HG03460 (cell line): ENCODE results near the gene SZT2.
"Not testable (repeated sequence)": the region's sequence is repeated elsewhere in the genome, so short reads cannot be mapped to it uniquely, and the experiment has no call there.

Source experiments
- ATAC-seq: cut with Tn5 transposase; IDR thresholded peaks from one replicate; pipeline ENCODE4 v1.9.1; 2021; ENCODE audit not compliant: unreplicated experiment

The SZT2 gene

DNA sequence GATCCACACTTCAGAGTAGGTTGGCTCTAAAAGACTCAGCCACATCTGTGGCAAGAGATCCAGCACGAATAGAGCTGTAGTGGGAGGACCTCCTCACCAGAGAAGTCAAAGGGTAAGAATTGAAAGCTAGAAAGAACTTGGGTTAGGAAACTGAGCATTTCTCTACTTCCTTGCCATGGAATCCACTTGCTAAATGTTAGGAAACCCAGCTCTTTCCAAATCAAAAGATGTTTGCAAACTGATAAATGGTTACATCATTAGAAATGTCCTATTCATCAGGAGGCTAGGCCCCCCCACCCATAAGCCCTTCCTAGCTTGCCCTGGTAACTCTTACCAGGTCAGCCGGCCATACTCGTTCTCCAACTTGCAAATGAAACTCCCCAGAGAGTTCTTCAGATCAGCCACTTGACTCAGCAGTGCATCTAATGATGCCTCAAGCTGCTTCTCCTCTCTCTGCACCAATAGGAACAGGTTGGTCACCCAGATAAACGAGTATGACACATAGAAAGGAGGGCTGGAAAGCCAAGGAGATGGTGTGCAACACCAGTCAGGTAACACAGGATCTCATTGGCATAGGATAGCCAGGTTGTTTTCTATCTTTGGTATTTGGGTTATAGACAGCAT lies 1.6 kb upstream of the SZT2 start:
- ATAC-seq = no peak

DNA sequence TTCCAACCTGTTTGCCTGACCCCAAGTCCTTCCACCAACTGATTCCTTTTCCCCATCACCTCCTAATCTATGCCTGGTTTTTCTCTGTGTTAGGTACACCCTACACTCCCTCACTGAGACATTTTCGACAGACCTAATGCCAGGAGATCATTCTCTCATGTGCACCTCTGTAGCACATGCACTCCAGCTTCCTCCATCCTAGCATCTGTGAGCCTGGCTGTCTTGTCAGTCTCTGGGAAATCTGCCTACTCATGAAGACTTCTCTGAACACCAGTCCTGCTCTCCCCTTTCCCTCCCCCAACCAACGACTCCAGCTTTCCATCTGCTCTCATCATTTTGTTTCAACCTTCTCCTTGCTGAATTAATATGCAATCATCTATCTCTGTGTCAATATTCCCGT lies 1.1 kb upstream of the SZT2 start:
- no peak for ATAC-seq

DNA sequence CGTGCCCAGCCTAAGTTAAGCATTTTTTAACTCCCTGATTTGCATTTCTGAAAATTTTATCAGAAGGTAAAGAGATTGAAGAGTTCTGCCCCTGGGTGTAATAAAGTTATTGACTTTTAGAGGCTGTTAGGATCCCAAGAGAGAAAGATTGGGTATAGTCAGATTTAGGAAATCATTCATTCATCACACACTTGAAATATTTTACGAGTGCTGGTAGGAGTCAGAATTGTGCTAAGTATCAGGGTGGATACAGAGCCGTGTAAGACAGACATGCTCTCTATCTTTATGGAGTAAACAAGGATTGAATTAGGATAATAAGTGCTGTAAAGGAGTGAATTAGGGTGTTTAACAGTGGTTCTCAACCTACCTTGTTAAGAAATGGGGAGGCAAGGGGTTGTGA lies 3.0 kb downstream of the SZT2 start:
- no peak for ATAC-seq

DNA sequence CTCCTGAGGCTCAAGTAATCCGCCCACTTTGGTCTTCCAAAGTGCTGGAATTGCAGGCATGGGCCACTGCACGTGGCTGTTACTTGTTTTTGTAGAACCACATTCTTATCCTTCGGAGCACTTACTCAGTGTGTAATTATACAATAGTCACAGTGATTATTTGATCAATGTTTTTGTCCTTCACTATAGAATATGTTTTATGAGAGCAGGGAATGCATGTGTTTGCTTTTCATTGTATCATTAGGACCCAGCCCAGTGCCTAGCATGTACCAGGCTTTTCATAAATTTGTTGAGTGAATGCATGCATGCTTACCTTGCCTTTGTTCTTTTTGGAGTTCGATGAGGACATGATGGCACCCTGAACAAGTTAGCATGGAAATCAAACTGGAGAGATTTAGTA lies 5.8 kb downstream of the SZT2 start:
- ATAC-seq = no peak

DNA sequence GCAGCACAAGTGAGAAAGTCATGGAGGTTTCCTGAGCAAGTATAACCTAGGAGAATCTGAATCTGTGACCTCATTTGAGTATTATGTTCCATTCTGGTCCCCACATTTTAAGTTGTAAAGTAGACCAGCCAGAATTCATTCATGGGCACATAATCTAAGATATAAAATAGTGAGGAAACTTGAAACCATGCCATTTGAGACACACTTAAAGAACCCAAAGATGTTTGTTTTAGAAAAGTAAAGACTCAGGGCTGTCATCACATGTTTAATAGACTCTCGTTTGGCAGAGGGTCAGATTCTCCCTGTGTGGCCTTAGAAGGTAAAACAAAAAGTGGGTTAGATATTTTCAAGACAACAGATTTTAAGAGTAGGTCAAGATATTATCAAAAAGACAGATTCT lies 6.4 kb downstream of the SZT2 start:
- no peak for ATAC-seq

DNA sequence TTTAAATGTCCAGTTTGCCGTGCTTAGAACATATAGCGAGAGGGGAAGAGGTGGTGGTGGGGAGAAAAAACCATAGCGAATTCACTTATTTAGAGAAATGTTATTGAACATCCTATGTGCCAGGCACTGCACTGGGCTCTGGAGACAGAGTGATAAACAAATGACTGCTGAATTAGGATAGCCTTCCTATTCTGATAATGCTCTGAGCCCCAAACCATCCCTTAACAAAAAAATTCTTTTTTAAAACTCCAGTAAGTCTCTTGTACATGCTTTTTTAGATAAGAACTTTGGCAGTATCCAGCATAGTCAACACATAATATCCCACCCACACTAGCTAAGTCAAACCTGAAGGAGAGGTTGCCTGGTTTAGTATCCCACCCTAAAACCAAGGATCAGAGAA lies 8.5 kb downstream of the SZT2 start:
- no peak for ATAC-seq

DNA sequence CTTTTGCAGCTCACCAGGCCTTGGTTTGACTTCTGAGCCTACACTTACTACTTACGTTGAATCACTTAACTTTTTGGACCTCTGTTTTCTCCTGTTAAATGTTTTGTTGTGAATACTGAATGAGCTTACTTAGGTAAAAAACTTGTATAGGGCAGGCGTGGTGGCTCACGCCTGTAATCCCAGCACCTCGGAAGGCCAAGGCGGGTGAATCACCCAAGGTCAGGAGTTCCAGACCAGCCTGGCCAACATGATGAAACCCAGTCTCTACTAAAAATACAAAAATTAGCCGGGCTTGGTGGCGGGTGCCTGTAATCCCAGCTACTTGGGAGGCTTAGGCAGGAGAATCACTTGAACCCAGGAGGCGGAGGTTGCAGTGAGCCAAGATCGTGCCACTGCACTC lies 10.7 kb downstream of the SZT2 start:
- not testable (repeated sequence) for ATAC-seq

DNA sequence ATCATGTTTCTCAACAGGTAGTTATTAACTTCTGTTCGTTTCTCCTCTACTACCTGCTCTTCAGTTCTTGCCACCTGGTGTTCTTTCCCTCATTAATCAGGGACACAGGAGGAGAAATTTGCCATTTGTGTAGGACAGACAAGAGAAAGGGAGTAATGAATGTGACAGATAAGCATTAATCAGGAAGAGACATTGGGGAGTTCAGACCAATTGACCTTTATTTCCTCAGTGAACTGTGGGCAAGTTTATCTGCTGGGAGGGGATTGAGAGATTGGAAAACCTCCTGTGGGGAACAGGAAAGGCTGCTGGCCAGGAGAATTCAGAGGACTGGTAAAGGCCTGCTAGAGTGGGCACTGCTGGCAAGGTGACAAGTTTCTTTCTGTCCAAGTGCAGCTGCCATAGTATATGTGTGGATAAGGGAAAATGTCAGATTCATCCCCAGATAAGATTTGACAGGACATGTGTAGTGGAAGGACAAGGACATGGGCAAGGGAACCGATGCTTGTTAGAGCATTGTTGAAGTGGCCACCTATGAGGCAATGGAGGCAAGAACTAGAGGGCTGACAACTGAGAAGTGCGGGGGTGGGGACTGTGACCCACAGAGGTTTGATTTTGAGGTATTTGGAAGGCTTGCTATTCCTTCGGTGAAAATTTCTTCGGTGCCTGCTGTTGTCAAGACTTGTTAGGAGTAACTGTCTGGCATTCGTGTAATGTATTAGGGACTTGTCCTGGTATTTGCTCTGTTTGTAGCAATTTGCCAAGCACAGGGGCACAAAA lies 12.6 kb downstream of the SZT2 start:
- no peak for ATAC-seq

DNA sequence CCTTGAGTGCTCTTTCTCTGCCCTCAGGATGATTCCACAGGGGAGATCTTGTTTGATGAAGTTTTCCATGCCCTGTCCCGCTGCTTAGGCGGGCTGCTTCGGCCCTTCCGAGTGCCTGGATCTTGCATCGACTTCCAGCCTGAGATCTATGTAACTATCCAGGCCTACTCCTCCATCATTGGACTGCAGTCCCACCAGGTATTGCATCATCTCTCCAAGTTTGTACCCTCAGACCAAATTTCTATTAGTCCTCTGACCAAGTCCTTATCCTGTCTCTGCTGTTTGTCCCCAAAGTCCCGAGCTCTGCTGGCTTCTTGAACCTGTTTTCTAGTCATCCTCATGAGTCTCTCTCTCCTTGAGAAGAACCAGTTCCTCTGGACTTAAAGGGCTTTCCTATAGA lies 14.7 kb downstream of the SZT2 start:
- ATAC-seq = no peak

DNA sequence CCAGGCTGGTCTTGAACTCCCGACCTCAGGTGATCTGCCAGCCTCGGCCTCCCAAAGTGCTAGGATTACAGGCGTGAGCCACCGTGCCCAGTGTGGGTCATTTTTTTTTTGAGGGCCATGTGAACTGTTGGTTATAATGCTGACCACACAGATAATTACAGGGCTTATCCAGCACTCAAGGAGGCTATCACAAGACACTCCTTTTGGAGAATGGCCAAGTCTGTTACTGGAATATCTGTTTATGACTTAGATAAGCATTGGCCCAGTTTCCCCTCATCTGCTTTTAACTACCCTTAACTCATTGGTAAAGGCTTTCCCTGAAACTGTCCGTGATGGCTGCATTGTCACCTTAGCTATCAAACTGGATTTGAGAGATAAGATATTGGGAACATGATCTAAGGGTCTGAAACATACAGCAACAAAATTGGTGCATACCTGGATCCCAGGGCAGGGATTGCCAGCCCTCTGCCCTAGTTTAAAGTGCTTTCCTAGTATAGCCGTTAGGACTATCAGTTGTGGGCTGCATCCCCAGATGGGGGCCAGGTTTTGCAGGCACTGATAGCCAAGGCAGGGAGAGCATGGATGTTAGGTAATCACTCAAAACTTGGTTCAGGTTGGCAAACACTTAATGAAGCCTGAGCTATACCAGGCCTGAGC lies 15.6 kb downstream of the SZT2 start:
- ATAC-seq = no peak

DNA sequence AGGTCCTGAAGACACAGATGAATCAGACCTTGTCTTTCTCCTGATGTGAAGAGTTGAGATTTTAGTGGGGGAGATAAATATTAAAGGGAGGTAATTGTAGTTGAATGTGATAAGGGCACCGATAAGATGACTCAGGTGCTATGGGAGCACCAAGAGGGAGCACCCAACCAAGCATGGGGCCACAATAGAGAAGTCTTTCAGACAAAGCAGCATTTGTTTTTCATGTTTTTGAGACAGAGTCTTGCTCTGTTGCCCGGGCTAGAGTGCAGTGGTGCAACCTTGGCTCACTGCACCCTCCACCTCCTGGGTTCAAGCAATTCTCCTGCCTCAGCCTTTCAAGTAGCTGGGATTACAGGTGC lies 16.2 kb downstream of the SZT2 start:
- ATAC-seq = no peak

DNA sequence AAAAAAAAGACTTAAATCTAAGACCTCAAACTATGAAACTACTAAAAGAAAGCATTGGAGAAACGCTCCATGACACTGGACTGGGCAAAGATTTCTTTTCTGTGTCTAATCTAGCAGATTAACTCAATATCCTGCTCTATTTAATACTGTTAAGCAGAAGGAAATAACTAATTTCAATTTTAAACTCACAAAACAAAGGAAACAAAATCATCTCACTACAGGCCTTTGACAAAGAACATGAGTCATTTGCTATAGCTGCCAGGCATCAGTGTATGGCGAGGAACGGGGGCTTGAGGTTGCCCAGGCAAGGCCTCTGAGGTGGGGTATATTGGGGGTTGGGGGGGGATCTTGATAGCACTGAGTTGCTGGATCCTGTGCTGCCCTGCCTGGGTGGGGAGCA lies 20.9 kb downstream of the SZT2 start:
- ATAC-seq = no peak

DNA sequence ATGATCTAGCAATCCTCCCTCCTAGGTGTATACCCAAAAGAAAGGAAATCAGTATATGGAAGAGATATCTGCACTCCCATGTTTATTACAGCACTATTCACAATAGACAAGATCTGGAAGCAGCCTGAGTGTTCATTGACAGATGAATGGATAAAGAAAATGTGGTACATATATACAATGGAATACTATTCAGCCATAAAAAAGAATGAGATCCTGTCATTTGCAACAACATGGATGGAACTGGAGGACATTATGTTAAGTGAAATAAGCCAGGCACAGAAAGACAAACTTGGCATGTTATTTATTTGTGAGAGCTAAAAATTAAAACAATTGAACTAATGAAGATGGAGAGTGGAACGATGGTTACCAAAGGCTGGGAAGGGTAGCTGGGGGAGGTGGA lies 23.7 kb downstream of the SZT2 start:
- ATAC-seq = not testable (repeated sequence)

DNA sequence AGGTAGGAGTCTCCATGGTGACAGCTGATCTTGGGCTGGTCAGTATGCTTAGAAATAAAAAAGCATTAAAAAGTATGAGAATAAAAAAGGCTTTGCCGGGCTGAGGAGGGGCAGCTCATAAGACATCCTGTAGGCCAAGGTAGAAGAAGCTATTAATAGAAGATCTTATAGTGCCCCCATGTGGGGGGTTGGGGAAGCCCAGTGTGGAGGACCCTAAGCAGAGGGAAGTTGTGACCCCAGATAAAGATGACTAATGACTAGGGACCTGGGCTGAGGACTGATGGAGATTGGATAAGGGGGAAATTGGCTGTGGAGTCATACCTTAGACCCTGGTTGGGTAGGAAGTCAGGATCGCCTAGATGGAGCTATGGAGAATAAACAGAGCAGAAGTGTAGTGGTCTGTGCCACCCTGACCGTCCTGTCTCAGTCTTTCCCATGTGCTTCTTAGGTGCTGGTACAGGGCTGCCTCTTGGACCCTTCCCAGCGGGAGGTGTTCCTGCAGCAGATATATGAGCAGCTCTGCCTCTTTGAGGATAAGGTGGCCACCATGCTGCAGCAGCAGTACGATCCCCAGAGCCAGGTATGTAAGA lies 25.0 kb downstream of the SZT2 start:
- no peak for ATAC-seq

DNA sequence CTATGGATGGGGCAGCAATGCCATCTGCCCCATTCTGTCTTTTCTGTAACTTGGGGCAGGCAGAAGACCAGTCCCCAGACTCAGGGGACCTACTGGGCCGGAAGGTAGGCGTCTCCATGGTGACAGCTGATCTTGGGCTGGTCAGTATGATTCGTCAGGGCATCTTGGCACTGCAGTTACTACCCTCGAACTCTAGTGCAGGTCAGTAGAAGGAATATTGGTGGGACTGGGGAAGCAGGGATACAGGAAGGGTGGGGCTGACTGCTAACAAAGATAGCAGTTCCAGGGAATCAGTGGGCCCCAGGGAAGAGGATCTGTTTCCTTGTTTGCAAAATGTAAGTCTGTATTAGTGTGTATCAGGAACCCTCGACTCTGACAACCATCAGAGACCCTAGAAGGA lies 26.2 kb downstream of the SZT2 start:
- ATAC-seq = no peak

DNA sequence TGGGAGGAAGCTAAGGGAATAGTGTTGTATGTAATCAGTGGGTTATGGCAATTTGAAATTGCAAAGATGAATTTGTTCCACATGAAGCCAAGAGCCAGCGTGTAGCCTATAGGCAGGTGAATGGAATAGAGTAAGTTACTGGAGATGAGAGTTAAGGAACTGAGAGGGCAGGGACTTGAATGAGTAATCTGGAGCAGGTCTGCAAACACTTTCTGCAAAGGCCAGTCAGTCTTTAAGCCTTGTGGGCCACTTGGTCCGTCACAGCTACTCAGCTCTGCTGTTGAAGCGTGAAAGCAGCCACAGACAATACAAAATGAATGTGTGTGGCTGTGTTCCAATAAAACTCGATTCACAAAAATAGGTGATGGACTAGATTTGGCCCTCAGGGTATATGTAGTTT lies 29.2 kb downstream of the SZT2 start:
- no peak for ATAC-seq

DNA sequence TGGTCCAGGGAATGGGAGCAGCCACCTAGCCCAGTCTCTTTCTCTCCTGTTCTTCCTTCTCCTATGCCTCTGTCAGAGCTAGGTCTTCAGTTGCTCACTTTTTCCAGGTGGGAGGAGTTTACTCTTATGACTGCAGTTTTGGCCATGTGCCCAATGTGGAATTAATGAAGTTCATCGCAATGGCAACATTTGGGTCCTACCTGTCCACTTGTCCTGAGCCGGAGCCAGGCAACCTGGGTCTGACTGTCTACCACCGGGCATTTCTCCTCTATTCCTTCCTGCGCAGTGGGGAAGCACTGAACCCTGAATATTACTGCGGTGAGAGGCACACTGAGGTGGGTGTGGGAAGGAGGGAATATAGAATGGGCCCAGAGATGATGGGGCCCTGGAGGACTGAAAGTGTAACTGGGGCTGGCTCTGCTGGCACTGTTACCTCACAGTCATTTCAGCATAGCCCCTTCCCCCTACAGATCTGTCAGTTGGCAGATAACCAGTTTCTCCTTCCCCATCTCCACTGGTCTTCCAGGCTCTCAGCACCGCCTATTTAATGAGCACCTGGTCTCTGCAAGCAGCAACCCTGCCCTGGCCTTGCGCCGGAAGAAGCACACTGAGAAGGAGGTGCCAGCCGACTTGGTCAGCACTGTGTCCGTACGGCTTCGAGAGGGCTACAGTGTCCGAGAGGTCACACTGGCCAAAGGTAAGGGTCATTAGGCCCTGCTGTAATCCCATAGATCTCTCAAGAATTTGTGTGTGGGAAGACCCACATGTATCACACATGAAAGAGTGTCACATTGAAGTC lies 30.1 kb downstream of the SZT2 start:
- no peak for ATAC-seq

DNA sequence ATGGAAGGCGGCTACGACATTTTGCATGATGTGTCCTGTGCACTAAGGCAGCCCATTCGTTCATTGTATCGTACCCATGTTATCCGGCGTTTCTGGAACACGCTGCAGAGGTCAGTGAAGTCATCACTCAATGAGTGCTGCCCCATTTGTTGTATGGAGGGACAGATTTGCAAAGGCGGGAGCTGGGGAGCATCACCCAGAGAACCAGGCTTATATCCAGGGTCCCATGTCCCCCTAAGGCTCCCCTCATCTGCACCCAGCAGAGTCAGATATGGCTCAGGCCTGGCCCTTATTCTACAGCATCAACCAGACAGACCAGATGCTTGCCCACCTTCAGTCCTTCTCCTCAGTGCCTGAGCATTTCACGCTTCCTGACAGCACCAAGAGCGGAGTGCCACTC lies 31.2 kb downstream of the SZT2 start:
- ATAC-seq = no peak

DNA sequence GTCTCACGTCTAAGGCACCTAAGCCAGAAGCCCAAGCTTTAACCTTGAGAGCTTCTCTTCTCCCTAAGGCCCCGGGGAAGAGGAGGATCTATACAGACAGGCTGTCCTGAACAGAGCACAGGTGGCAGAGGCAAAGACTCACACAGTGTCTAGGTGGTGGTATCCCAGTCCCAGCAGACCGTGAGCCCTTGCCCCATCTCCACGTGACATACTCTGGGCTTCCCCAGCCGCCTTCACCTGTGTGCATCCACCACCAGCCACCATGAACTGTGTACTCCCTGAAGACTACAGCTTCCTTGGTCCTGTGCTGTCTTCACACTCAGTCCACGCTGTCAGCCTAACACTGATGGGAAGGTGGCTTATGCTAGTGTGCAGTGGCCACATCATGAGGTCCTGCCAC lies 31.7 kb downstream of the SZT2 start:
- no peak for ATAC-seq

DNA sequence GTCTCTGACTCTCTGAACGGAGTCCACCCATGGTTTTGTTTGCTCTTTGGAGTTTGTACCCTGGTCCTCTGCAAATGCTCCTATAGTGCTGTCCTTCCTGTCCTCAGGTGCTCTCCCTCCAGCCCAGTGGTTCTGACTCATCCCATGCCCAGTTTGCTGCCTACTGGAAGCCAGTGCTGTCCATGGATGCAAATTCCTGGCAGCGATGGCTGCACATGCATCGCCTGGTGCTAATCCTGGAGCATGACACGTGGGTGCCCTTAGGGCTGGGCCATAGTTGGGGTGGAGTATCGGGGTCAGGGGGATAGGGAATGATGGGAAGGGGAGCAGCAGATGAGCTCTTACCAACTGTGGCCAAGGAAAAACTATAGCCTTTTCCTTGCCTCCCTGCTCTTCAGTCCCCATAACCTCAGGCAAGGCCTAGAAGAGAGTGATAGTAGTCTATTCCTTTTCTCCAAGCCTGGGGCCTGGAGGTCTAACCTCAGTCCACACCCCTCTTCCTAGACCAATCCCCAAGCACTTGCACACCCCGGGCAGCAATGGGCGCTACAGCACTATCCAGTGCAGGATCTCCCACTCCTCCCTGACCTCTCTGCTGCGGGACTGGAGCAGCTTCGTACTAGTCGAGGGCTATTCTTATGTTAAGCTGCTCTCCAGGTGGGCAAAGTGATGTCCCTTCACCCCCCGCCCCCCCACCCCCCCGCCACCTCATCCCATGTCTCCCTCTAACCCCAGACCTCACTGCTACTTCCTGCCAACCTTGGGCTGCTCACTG lies 32.5 kb downstream of the SZT2 start:
- no peak for ATAC-seq
